ENCODE data around the gene SLC25A1.

DNA sequence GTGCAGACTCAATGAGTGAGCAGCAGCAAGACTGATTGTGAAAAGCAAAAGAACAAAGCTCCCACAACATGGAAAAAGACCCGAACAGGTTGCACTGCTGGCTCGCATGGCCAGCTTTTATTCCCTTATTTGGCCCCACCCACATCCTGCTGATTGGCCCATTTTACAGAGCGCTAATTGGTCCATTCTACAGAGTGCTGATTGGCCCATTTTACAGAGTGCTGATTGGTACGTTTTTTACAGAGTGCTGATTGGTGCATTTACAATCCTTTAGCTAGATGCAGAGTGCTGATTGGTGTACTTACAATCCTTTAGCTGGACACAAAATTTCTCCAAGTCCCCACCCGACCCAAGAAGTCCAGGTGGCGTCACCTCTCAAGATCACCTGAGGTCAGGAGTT lies 15.3 kb upstream of the SLC25A1 start:
- TF ChIP-seq, protein P1, sequence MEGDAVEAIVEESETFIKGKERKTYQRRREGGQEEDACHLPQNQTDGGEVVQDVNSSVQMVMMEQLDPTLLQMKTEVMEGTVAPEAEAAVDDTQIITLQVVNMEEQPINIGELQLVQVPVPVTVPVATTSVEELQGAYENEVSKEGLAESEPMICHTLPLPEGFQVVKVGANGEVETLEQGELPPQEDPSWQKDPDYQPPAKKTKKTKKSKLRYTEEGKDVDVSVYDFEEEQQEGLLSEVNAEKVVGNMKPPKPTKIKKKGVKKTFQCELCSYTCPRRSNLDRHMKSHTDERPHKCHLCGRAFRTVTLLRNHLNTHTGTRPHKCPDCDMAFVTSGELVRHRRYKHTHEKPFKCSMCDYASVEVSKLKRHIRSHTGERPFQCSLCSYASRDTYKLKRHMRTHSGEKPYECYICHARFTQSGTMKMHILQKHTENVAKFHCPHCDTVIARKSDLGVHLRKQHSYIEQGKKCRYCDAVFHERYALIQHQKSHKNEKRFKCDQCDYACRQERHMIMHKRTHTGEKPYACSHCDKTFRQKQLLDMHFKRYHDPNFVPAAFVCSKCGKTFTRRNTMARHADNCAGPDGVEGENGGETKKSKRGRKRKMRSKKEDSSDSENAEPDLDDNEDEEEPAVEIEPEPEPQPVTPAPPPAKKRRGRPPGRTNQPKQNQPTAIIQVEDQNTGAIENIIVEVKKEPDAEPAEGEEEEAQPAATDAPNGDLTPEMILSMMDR (IDR thresholded peaks at IDR 0.05; ENCODE audit: insufficient read depth, low read depth, low read length), result no peak
- no peak for TF ChIP-seq EZH2 (IDR thresholded peaks at IDR 0.05; ENCODE audit: insufficient read depth, low read length)
